ENCODE measurements around the gene KRTAP5-1.

The KRTAP5-1 gene

GRCh38 chr11:1558775-1559110 lies 26.3 kb downstream of the KRTAP5-1 start:
- no peak for DNase-seq

- no peak for DNase-seq
Measured at GRCh38 chr11:1557904-1558774, 26.9 kb downstream of the KRTAP5-1 start.

GRCh38 chr11:1557051-1557884 lies 27.8 kb downstream of the KRTAP5-1 start:
- no peak for DNase-seq

DNA sequence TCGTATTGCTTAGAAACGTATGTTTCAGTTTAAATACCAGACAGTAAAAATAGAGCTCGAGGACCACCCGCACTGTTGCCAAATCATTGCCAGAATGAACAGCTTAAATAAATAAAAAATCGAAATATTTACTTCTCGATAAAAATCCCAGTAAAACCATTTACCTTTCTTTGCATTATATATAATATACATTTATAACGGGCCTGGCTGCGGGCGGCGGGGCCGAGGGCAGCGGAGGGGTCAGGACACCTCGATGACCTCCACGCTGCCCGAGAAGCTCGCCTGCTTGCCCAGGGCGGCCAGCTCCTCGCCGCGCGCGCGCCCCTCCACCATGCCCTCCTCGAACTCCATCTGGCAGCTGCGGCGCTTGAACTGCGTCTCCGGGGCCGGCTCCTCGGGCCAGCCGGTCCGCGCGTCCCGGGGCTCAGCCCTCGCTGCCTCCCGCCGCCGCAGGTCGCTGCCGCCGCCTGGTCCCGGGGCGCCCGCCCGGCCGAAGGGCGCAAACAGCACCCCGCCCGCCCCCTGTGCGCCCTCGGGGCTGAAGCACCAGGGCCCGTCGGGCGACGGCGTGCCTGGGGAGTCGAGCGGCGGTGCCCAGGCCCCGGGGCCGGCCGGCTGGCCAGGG lies 28.7 kb downstream of the KRTAP5-1 start:
- no peak for DNase-seq

DNA sequence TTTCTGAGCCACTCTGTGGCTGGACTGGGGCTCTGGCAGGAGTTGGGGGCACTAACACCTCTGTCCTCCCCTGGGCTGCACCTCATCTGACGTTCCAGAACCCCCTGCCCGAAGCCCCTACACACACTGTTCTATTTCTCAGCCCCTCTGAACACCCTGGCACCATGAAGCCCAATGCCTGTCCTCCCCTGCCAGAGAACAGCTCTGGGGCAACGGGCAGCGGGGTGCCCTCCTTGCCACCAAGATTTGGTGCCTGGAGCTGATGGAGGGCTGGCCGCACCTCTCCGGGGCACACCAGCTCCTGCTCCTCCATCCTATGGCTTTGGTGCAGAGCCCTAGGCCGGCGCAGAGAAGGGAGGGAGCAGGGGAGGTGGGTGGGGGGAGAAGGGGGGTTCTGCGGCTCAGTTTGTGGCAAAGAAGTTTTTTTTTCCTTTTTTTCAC lies 29.4 kb downstream of the KRTAP5-1 start:
- DNase-seq = no peak

GRCh38 chr11:1554981-1555712 lies 29.9 kb downstream of the KRTAP5-1 start:
- no peak for DNase-seq

DNA sequence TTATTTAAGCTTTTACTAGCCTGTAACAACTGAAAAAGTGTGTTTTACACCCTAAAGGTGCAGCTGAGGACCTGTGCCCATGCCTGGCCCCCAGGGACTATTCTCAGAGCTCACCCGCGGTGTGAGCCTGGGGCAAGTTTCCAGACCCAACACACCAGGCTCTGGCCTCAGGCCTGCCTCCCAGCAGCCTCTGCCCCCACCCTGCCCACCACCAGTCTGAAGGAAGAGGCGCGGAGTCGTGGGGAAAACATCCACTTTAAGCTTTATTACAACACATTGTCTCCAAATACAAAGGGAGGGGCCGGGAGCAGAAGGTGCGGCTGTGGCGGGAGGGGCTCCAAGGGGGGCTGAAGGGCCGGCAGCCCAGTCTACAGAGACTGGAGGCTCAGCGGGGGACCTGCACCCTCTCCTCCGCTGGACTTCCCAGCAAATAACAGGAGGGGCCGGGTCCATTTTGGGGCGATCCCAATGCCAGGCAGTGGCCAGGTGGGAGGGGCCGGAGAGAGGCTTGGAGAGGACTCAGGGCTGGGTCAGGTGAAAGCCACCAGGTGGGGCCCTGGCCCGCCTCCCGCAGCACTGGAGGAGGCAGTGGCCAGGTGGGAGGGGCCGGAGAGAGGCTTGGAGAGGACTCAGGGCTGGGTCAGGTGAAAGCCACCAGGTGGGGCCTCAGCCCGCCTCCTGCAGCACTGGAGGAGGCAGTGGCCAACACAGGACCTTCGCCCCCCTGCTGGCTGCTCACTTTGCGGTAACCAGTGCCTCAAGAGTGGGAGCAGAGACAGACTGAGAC lies 31.1 kb downstream of the KRTAP5-1 start:
- no peak for DNase-seq

DNA sequence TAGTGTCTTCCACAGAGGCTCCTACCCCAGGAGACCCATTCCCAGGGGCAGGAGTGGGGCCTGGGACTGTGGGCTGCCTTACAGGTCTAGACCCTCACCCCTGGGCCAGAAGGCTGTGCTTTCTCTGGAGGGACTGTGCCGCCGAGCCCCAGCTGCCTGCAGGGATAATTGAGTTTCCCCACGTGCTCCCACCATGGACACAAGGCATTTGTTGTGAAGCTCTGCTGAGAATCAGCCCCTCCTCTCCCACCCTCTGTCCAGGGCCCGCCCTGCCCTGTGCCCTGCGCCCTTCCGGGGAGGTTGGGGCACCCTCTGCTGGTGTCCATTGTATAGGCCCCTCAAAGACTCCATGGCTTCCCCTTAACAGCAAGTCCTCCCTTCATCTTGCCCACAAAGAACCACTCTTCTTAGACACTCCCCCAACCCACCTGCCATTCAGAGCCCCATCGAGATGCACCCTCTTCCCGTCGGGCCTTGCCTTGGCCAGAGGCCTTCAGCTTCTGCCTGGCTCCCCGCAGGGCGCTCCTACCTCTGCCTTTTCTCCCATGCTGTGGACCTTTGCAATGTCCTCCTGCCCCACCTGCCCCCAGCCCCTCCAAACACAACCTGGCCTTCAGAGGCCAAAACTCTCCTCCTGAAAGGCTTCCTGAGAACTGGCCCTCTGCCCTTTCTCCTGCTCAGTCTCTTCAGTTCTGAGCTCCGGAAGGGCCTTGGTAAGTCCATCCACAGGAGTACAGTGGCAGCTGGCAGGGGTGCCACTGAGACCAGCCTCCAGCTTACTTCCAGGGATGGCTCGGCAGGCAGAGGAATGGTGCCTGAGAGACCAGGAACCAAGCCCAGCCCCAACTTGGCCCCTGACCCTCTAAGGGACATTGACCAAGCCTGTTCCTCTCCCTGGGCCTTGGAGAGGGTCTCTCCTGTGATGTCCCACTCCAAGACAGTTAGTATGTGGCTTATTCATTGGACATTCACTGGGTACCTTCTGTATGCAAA lies 35.4 kb downstream of the KRTAP5-1 start:
- no peak for DNase-seq

DNA sequence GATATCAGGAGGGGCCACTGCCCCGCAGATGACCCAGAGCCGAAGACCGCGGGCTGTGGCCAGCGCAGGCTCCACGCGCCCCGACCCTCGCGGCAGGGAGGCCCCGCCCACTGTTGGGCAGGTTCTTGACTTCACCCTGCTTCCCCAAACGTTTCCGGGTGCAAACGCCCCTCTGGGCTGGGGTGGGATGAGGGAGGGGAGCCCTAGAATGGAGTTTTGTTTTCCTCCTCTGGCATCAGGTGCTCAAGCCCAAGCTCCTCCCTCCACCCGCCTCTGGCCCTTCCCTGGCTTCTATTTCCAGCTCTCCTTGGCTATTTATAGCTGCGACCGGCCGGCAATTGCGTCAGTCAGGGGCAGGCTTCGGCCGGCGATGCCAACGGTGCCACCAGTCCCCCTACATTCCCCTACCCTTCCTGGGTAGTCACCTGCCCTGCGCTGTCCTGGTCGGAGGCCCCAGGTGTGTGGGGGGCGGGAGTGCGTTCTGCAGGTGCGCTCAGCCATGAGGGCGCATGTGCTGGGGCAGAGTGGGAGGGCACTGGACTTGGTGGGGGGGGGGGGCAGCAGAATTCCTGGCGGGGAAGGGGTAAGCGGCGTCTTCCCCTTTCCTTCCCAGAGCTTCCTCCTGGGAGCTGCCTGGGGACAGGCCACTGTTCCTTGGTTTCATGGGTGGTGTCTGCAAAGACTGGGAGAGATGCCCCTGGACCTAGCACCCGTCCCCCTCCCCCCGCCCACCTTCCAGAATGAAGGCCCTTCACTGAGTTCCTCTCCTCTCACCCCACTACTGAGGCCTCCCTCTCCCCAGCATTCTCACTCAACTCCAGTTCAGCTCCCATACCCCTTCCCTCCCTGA lies 36.6 kb downstream of the KRTAP5-1 start:
- no peak for DNase-seq

DNA sequence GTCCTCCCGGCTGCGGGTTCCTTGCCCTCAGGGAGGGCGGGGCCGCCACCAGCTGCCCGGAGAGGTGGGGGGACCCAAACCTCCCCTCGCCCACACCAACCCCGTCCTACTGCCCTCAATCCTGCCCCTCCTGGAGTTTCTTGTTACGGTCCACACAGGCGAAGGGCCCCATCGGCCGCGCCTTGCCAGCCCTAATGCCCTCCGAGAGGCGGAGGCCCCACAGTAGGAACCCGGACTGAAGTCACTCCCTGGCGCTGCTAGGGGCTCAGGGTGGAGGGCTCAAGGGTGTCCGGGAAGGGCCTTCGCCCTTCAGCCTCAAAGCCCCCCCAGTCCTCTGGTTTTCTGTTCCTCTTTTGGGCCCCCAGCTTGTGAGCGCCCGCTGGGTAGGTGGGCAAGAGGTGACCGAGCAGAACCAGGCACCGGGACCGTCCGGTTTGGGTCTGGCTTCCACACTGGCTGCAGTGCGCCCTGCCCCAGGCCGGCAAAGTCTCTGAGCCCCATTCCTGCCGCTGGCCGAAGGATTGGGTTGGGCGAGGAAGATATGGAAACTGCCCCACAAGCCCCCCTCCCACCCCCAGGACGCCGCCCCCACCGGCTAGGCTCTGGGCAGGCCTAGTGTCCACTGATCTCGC lies 37.5 kb downstream of the KRTAP5-1 start:
- DNase-seq = no peak

GRCh38 chr11:1546536-1547466 lies 38.3 kb downstream of the KRTAP5-1 start:
- DNase-seq = peak; percentile 38

DNA sequence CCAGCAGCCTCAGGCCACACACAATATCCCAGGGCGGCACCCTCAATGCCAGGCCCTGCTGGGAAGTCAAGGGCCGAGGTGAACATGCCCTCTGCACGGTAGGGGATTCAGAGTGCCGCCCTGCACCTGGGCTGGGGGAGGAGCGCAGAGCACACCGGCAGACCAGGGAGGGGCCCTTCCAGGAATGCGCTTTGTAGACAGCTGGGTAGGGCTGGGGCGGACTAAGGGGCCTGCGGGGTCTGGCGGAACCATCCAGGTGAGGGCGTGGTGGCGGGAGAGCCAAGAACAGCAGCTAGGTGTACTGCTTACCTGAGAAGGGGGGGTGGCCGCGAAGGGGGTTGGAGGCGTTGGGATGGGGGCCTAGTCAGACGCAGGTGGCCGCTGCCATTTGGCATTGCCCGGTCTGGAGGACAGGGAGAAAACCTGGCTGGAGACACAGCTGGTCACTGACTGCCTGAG lies 39.0 kb downstream of the KRTAP5-1 start:
- no peak for DNase-seq

DNA sequence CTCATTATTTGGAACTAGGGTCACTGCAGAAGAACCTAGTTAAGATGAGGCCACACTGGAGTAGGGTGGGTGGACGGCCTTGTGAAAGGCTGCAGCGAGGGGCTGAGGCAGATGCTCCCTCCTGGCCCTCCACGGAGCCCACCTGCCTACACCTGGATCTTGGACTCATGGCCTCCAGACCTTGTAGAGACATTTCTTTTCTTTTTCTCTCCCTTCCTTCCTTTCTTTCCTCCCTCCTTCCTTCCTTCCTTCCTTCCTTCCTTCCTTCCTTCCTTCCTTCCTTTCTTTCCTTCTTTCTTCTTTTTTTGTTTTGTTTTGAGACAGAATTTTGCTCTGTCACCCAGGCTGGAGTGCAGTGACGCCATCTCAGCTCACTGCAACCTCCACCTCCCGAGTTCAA lies 39.7 kb downstream of the KRTAP5-1 start:
- DNase-seq = no peak

GRCh38 chr11:1544536-1544935 lies 40.5 kb downstream of the KRTAP5-1 start:
- DNase-seq = no peak

- DNase-seq = no peak
Measured at GRCh38 chr11:1543606-1544263, 41.3 kb downstream of the KRTAP5-1 start.

DNA sequence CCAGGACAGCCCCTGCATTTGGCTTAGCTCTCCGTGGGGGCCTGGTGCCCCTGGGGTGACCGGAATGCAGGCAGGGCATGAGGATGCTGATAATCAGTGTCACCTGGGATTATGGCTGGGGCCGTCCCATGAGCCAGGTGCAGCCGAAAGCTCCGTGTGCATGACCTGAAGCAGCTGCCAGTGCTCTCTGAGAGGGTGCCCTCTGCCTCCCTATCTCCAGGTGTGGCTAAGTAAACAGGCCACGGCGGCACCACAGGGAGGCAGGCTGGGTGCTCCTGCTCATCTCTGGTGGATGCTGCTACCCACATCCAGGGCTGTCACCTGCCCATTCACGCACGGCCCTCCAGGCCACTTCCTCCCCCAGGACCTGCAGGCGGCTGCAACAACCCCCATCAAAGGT lies 42.8 kb downstream of the KRTAP5-1 start:
- DNase-seq = no peak

- no peak for DNase-seq
Measured at GRCh38 chr11:1541474-1542204, 43.4 kb downstream of the KRTAP5-1 start.

Data from activated gamma-delta T cell (primary cell).